H9 (cell line): ENCODE results near the gene POLK. TPM values are rescaled to one million over a fixed set of nuclear protein-coding genes. Genes with fewer than 3 reads are reported as not detected.

Experiments
- DNase-seq: peaks from one replicate; pipeline ENCODE4 v3.0.0-alpha.2; 2017
- H2AFZ ChIP-seq: one replicate; pipeline ENCODE4 v1.6.1; 2013; ENCODE audit warnings: mild to moderate bottlenecking, low read length, control low read depth, moderate library complexity
- H2AK5ac ChIP-seq: 2 replicates; pipeline ENCODE4 v1.6.1; 2013; ENCODE audit warnings: low read length, control low read depth, mixed read lengths; ENCODE audit not compliant: insufficient read length
- H2BK120ac ChIP-seq: one replicate; pipeline ENCODE4 v1.6.1; 2013; ENCODE audit warnings: low read depth, mild to moderate bottlenecking, low read length, control low read depth, inconsistent platforms; ENCODE audit not compliant: poor library complexity, severe bottlenecking
- H2BK12ac ChIP-seq: 2 replicates; pipeline ENCODE4 v1.6.1; 2013; ENCODE audit warnings: low read length, control low read depth, mixed read lengths, low read depth; ENCODE audit not compliant: insufficient read length
- H2BK15ac ChIP-seq: 2 replicates; pipeline ENCODE4 v1.6.1; 2013; ENCODE audit warnings: low read depth, low read length, control low read depth
- H2BK20ac ChIP-seq: one replicate; pipeline ENCODE4 v1.6.1; 2013; ENCODE audit warnings: low read depth, mild to moderate bottlenecking, low read length, control low read depth, inconsistent platforms; ENCODE audit not compliant: poor library complexity, severe bottlenecking
- H2BK5ac ChIP-seq: 2 replicates; pipeline ENCODE4 v1.6.1; 2013; ENCODE audit warnings: low read length, control low read depth, mixed read lengths; ENCODE audit not compliant: insufficient read length
- H3K14ac ChIP-seq: 2 replicates; pipeline ENCODE4 v1.6.1; 2013; ENCODE audit warnings: low read length, control low read depth; ENCODE audit not compliant: insufficient read depth
- H3K18ac ChIP-seq: 2 replicates; pipeline ENCODE4 v1.6.1; 2013; ENCODE audit warnings: low read depth, mild to moderate bottlenecking, mixed read lengths, low read length, control low read depth; ENCODE audit not compliant: insufficient read length
- H3K23ac ChIP-seq: 2 replicates; pipeline ENCODE4 v1.6.1; 2013; ENCODE audit warnings: low read length, control low read depth, mixed read lengths, low read depth; ENCODE audit not compliant: insufficient read length
- H3K23me2 ChIP-seq: 2 replicates; pipeline ENCODE4 v1.6.1; 2013; ENCODE audit warnings: low read depth, mild to moderate bottlenecking, mixed read lengths, low read length, control low read depth; ENCODE audit not compliant: insufficient read length, poor library complexity, severe bottlenecking
- H3K27ac ChIP-seq: 2 replicates; pipeline ENCODE4 v1.5.1; 2013; ENCODE audit warnings: low read length, control low read depth, mixed read lengths, low read depth; ENCODE audit not compliant: insufficient read length
- H3K27me3 ChIP-seq: 2 replicates; pipeline ENCODE4 v1.6.1; 2013; ENCODE audit warnings: low read length, control low read depth, inconsistent platforms; ENCODE audit not compliant: insufficient read depth
- H3K4ac ChIP-seq: 2 replicates; pipeline ENCODE4 v1.6.1; 2013; ENCODE audit warnings: low read depth, mild to moderate bottlenecking, control low read depth, inconsistent platforms, low read length, moderate library complexity
- H3K4me1 ChIP-seq: 2 replicates; pipeline ENCODE4 v1.6.1; 2013; ENCODE audit warnings: low read length, control low read depth, inconsistent platforms; ENCODE audit not compliant: insufficient read depth
- H3K4me2 ChIP-seq: 2 replicates; pipeline ENCODE4 v1.6.1; 2013; ENCODE audit warnings: low read length, control low read depth, mixed read lengths; ENCODE audit not compliant: insufficient read length, insufficient read depth
- H3K56ac ChIP-seq: 2 replicates; pipeline ENCODE4 v1.6.1; 2013; ENCODE audit warnings: low read depth, mild to moderate bottlenecking, mixed read lengths, low read length, control low read depth; ENCODE audit not compliant: insufficient read length
- H3K79me1 ChIP-seq: 2 replicates; pipeline ENCODE4 v1.6.1; 2013; ENCODE audit warnings: low read depth, mild to moderate bottlenecking, moderate library complexity, low read length, control low read depth, inconsistent platforms; ENCODE audit not compliant: insufficient read depth, poor library complexity, severe bottlenecking
- H3K79me2 ChIP-seq: 2 replicates; pipeline ENCODE4 v1.6.1; 2013; ENCODE audit warnings: low read length, control low read depth, inconsistent platforms; ENCODE audit not compliant: insufficient read depth
- H3K9ac ChIP-seq: 2 replicates; pipeline ENCODE4 v1.6.1; 2013; ENCODE audit warnings: low read length, control low read depth, mixed read lengths; ENCODE audit not compliant: insufficient read length; ENCODE audit errors: extremely low read depth
- H3K9me3 ChIP-seq: one replicate; pipeline ENCODE4 v1.6.1; 2013; ENCODE audit warnings: low read depth, low read length, inconsistent platforms; ENCODE audit not compliant: control insufficient read depth
- H3T11ph ChIP-seq: one replicate; pipeline ENCODE4 v1.6.1; 2013; ENCODE audit warnings: mild to moderate bottlenecking, low read length, control low read depth, inconsistent platforms
- H4K20me1 ChIP-seq: one replicate; pipeline ENCODE4 v1.6.1; 2013; ENCODE audit not compliant: control insufficient read depth, insufficient read length, insufficient read depth
- H4K5ac ChIP-seq: 2 replicates; pipeline ENCODE4 v1.6.1; 2013; ENCODE audit warnings: low read depth, mild to moderate bottlenecking, mixed read lengths, low read length, control low read depth; ENCODE audit not compliant: insufficient read length
- H4K8ac ChIP-seq: replicated peaks from 2 replicates; pipeline ENCODE4 v1.6.1; 2013; ENCODE audit warnings: low read length, control low read depth, mixed read lengths, low read depth; ENCODE audit not compliant: insufficient read length
- H4K91ac ChIP-seq: 2 replicates; pipeline ENCODE4 v1.6.1; 2013; ENCODE audit warnings: low read depth, mild to moderate bottlenecking, moderate library complexity, mixed read lengths, low read length, control low read depth; ENCODE audit not compliant: insufficient read length
- H3K27ac Mint-ChIP-seq, 3 experiments: 2 replicates in 2 of 3; 3 replicates in 1 of 3; pipeline ENCODE4 v1.8.0; 2020 to 2021; ENCODE audit warnings: mixed read lengths in 3 of 3, mild to moderate bottlenecking in 1 of 3, moderate library complexity in 1 of 3
- H3K27me3 Mint-ChIP-seq: 2 replicates; pipeline ENCODE4 v1.8.0; 2021; ENCODE audit warnings: low read depth, mild to moderate bottlenecking, moderate library complexity, mixed read lengths
- H3K36me3 Mint-ChIP-seq, 3 experiments: 2 replicates in 2 of 3; 3 replicates in 1 of 3; pipeline ENCODE4 v1.8.0; 2020 to 2021; ENCODE audit warnings: low read depth in 3 of 3, mixed read lengths in 3 of 3; ENCODE audit not compliant: insufficient read depth in 1 of 3
- H3K4me1 Mint-ChIP-seq, 2 experiments: 2 replicates each; pipeline ENCODE4 v1.8.0; 2020; ENCODE audit warnings: mixed read lengths in 2 of 2
- H3K4me3 Mint-ChIP-seq, 2 experiments: 2 replicates in 1 of 2; 3 replicates in 1 of 2; pipeline ENCODE4 v1.8.0; 2020 to 2021; ENCODE audit warnings: mild to moderate bottlenecking in 2 of 2, mixed read lengths in 2 of 2, moderate library complexity in 1 of 2
- H3K9me3 Mint-ChIP-seq, 2 experiments: 2 replicates in 1 of 2; 3 replicates in 1 of 2; pipeline ENCODE4 v1.8.0; 2020; ENCODE audit warnings: mild to moderate bottlenecking in 2 of 2, mixed read lengths in 2 of 2, moderate library complexity in 1 of 2
- total RNA-seq: library from RNA; stranded (reverse); gene quantifications from 2 replicates; pipeline ENCODE4 v1.2.1, GENCODE V29; 2021
- TF ChIP-seq, protein P1 (sequence below): fragments of 200-600 bp; sonication (generic); conservative IDR thresholded peaks from 3 replicates; pipeline ENCODE4 v1.8.0; 2021; ENCODE audit warnings: antibody characterized with exemption, mild to moderate bottlenecking

POLK gene
- total RNA-seq, 1 experiment from 2014 or later: 7.6 TPM

GRCh38 chr5:75623846-75624245, 112.2 kb downstream of the POLK start:
- no peak overlapping the region for H2BK15ac ChIP-seq
- H3K4me3 Mint-ChIP-seq: no peak overlapping the region
- no peak overlapping the region for H2BK120ac ChIP-seq
- H3K4ac ChIP-seq: no peak overlapping the region
- no peak overlapping the region for H2BK5ac ChIP-seq
- H3K79me1 ChIP-seq: no peaks in the 10 kb centered on the region
- H3K9me3 ChIP-seq: no peaks in the 10 kb centered on the region
- no peaks in the 10 kb centered on the region for H3K27me3 Mint-ChIP-seq
- H3K27me3 ChIP-seq: no peaks in the 10 kb centered on the region
- no peak overlapping the region for H4K5ac ChIP-seq
- H3K4me1 ChIP-seq: no peaks in the 10 kb centered on the region
- no peak overlapping the region for H3K14ac ChIP-seq
- H3K56ac ChIP-seq: no peak overlapping the region
- no peak overlapping the region for H2AK5ac ChIP-seq
- no peak overlapping the region for H3K9ac ChIP-seq
- TF ChIP-seq, protein P1, sequence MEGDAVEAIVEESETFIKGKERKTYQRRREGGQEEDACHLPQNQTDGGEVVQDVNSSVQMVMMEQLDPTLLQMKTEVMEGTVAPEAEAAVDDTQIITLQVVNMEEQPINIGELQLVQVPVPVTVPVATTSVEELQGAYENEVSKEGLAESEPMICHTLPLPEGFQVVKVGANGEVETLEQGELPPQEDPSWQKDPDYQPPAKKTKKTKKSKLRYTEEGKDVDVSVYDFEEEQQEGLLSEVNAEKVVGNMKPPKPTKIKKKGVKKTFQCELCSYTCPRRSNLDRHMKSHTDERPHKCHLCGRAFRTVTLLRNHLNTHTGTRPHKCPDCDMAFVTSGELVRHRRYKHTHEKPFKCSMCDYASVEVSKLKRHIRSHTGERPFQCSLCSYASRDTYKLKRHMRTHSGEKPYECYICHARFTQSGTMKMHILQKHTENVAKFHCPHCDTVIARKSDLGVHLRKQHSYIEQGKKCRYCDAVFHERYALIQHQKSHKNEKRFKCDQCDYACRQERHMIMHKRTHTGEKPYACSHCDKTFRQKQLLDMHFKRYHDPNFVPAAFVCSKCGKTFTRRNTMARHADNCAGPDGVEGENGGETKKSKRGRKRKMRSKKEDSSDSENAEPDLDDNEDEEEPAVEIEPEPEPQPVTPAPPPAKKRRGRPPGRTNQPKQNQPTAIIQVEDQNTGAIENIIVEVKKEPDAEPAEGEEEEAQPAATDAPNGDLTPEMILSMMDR: no peak
- H3T11ph ChIP-seq: no peak overlapping the region
- H3K4me1 Mint-ChIP-seq: no peaks in the 10 kb centered on the region
- no peak overlapping the region for H3K4me2 ChIP-seq
- H4K8ac ChIP-seq: no peak overlapping the region
- H3K27ac Mint-ChIP-seq: no peak overlapping the region
- no peaks in the 10 kb centered on the region for H3K79me2 ChIP-seq
- no peaks in the 10 kb centered on the region for H3K9me3 Mint-ChIP-seq
- no peak overlapping the region for H2BK20ac ChIP-seq
- H3K23ac ChIP-seq: no peak overlapping the region
- H3K36me3 Mint-ChIP-seq: no peaks in the 10 kb centered on the region
- no peak overlapping the region for H3K27ac ChIP-seq
- no peak overlapping the region for H2BK12ac ChIP-seq
- no peak overlapping the region for H2AFZ ChIP-seq
- H3K18ac ChIP-seq: no peak overlapping the region
- no peak for DNase-seq
- no peaks in the 10 kb centered on the region for H3K23me2 ChIP-seq
- H4K91ac ChIP-seq: no peak overlapping the region
- H4K20me1 ChIP-seq: no peaks in the 10 kb centered on the region
